Karpas-422 (cell line): ENCODE data around the gene STC2. TPM values are rescaled to one million over a fixed set of nuclear protein-coding genes. Genes with fewer than 3 reads are reported as not detected.

ENCODE experiments used
- DNase-seq: peaks from one replicate; pipeline ENCODE4 v3.0.0-alpha.2; 2015
- H2AFZ ChIP-seq: fragments of 200-600 bp; sonication (generic); 2 replicates; pipeline ENCODE4 v1.6.1; 2014; ENCODE audit warnings: antibody characterized with exemption, low read length, mixed read lengths
- H3K27ac ChIP-seq: fragments of 200-600 bp; sonication (generic); 2 replicates; pipeline ENCODE4 v1.5.1; 2014; ENCODE audit warnings: mild to moderate bottlenecking, low read length, moderate library complexity
- H3K27me3 ChIP-seq: fragments of 200-600 bp; sonication (generic); 2 replicates; pipeline ENCODE4 v1.6.1; 2014; ENCODE audit warnings: low read length, mixed read lengths
- H3K36me3 ChIP-seq: fragments of 200-600 bp; sonication (generic); 2 replicates; pipeline ENCODE4 v1.6.1; 2014; ENCODE audit warnings: low read length, mixed read lengths; ENCODE audit not compliant: insufficient read depth
- H3K4me1 ChIP-seq: fragments of 200-600 bp; sonication (generic); 2 replicates; pipeline ENCODE4 v1.6.1; 2014; ENCODE audit warnings: mild to moderate bottlenecking, low read length, mixed read lengths
- H3K4me2 ChIP-seq: fragments of 200-600 bp; sonication (generic); 2 replicates; pipeline ENCODE4 v1.6.1; 2014; ENCODE audit warnings: low read length, low read depth, mild to moderate bottlenecking; ENCODE audit not compliant: poor library complexity, severe bottlenecking
- H3K4me3 ChIP-seq: fragments of 200-600 bp; sonication (generic); 2 replicates; pipeline ENCODE4 v1.5.1; 2014; ENCODE audit warnings: mild to moderate bottlenecking, antibody characterized with exemption, low read length, mixed read lengths
- H3K79me2 ChIP-seq: fragments of 200-600 bp; sonication (generic); 2 replicates; pipeline ENCODE4 v1.6.1; 2014; ENCODE audit warnings: mild to moderate bottlenecking, low read length, mixed read lengths
- H3K9ac ChIP-seq: fragments of 200-600 bp; sonication (generic); 2 replicates; pipeline ENCODE4 v1.6.0; 2014; ENCODE audit warnings: low read length
- H3K9me2 ChIP-seq: fragments of 200-600 bp; sonication (generic), shearing (Covaris generic); replicated peaks from 2 replicates; pipeline ENCODE4 v1.6.0; 2014; ENCODE audit warnings: mild to moderate bottlenecking, low read length, moderate library complexity; ENCODE audit not compliant: insufficient read depth
- H3K9me3 ChIP-seq: fragments of 300-700, 200-600 bp; sonication (generic); 2 replicates; pipeline ENCODE4 v1.6.1; 2014; ENCODE audit warnings: low read length, mixed read lengths
- H4K20me1 ChIP-seq: fragments of 200-600 bp; sonication (generic); 2 replicates; pipeline ENCODE4 v1.6.1; 2014; ENCODE audit warnings: mild to moderate bottlenecking, antibody characterized with exemption, low read length, low read depth; ENCODE audit not compliant: insufficient read depth
- total RNA-seq: library from RNA; depleted of rRNA; stranded (reverse); fragments of >200 nt; shearing (Covaris generic); gene quantifications from 2 replicates; pipeline ENCODE4 v1.2.3, GENCODE V29; 2014; ENCODE audit warnings: low replicate concordance

Gene STC2
- total RNA-seq, 1 experiment from 2014 or later = not detected

- Histone ChIP-seq H3K79me2 (no peaks in the 10 kb centered on the region), H3K4me2 (no peak overlapping the region), H3K9ac (no peak overlapping the region), H4K20me1 (no peaks in the 10 kb centered on the region), H3K4me3 (no peak overlapping the region), H3K9me3 (no peaks in the 10 kb centered on the region), H3K4me1 (no peaks in the 10 kb centered on the region), H2AFZ (no peak overlapping the region), H3K27me3 (no peaks in the 10 kb centered on the region), H3K36me3 (no peaks in the 10 kb centered on the region), H3K27ac (no peak overlapping the region), H3K9me2 (no peaks in the 10 kb centered on the region)
- DNase-seq = no peak
These were observed 3.9 kb downstream of the STC2 start for GRCh38 chr5:173324115-173325001.

- Histone ChIP-seq H3K36me3 (no peaks in the 10 kb centered on the region), H3K27me3 (no peaks in the 10 kb centered on the region), H4K20me1 (no peaks in the 10 kb centered on the region), H3K4me3 (no peak overlapping the region), H2AFZ (no peak overlapping the region), H3K27ac (no peak overlapping the region), H3K9me2 (no peaks in the 10 kb centered on the region), H3K9me3 (no peaks in the 10 kb centered on the region), H3K4me2 (no peak overlapping the region), H3K9ac (no peak overlapping the region), H3K79me2 (no peaks in the 10 kb centered on the region), H3K4me1 (no peaks in the 10 kb centered on the region)
- no peak for DNase-seq
These were observed 4.5 kb downstream of the STC2 start for GRCh38 chr5:173323799-173324114.

- no peaks in the 10 kb centered on the region for H3K79me2 ChIP-seq
- H4K20me1 ChIP-seq = no peaks in the 10 kb centered on the region
- H3K27ac ChIP-seq = no peak overlapping the region
- no peaks in the 10 kb centered on the region for H3K4me1 ChIP-seq
- H3K4me2 ChIP-seq = no peak overlapping the region
- no peaks in the 10 kb centered on the region for H3K36me3 ChIP-seq
- no peak overlapping the region for H3K9ac ChIP-seq
- no peaks in the 10 kb centered on the region for H3K9me2 ChIP-seq
- H3K27me3 ChIP-seq = no peaks in the 10 kb centered on the region
- H3K9me3 ChIP-seq = no peaks in the 10 kb centered on the region
- no peak overlapping the region for H3K4me3 ChIP-seq
- H2AFZ ChIP-seq = no peak overlapping the region
- DNase-seq = no peak
These were observed 5.0 kb downstream of the STC2 start for GRCh38 chr5:173323106-173323798.

GRCh38 chr5:173321886-173322285, 6.3 kb downstream of the STC2 start:
- Histone ChIP-seq H3K79me2 (no peaks in the 10 kb centered on the region), H3K36me3 (no peaks in the 10 kb centered on the region), H4K20me1 (no peaks in the 10 kb centered on the region), H3K27ac (no peak overlapping the region), H3K4me1 (no peaks in the 10 kb centered on the region), H3K9me3 (no peaks in the 10 kb centered on the region), H3K9me2 (no peaks in the 10 kb centered on the region), H3K4me2 (no peak overlapping the region), H3K4me3 (no peak overlapping the region), H2AFZ (no peak overlapping the region), H3K9ac (no peak overlapping the region), H3K27me3 (no peaks in the 10 kb centered on the region)
- DNase-seq = no peak

- no peaks in the 10 kb centered on the region for H3K9me2 ChIP-seq
- no peak overlapping the region for H2AFZ ChIP-seq
- H3K27ac ChIP-seq = no peak overlapping the region
- no peak for DNase-seq
- no peaks in the 10 kb centered on the region for H4K20me1 ChIP-seq
- no peaks in the 10 kb centered on the region for H3K27me3 ChIP-seq
- H3K9me3 ChIP-seq = no peaks in the 10 kb centered on the region
- no peak overlapping the region for H3K9ac ChIP-seq
- H3K4me3 ChIP-seq = no peak overlapping the region
- no peaks in the 10 kb centered on the region for H3K36me3 ChIP-seq
- no peaks in the 10 kb centered on the region for H3K79me2 ChIP-seq
- no peak overlapping the region for H3K4me2 ChIP-seq
- H3K4me1 ChIP-seq = no peaks in the 10 kb centered on the region
These were observed 8.0 kb downstream of the STC2 start for GRCh38 chr5:173320259-173320658.

- Histone ChIP-seq H3K4me1 (no peaks in the 10 kb centered on the region), H3K36me3 (no peaks in the 10 kb centered on the region), H2AFZ (no peak overlapping the region), H3K4me3 (no peak overlapping the region), H3K9ac (no peak overlapping the region), H3K9me3 (no peaks in the 10 kb centered on the region), H3K27ac (no peak overlapping the region), H4K20me1 (no peaks in the 10 kb centered on the region), H3K79me2 (no peaks in the 10 kb centered on the region), H3K27me3 (no peaks in the 10 kb centered on the region), H3K9me2 (no peaks in the 10 kb centered on the region), H3K4me2 (no peak overlapping the region)
- no peak for DNase-seq
These were observed 8.6 kb downstream of the STC2 start for GRCh38 chr5:173319646-173320045.

GRCh38 chr5:173318881-173319620, 9.2 kb downstream of the STC2 start:
- Histone ChIP-seq H4K20me1 (no peaks in the 10 kb centered on the region), H3K27ac (no peak overlapping the region), H3K27me3 (no peaks in the 10 kb centered on the region)

GRCh38 chr5:173318330-173318729, 9.9 kb downstream of the STC2 start:
- Histone ChIP-seq H3K9me2 (no peaks in the 10 kb centered on the region), H3K4me3 (no peak overlapping the region), H3K9ac (no peak overlapping the region), H3K79me2 (no peaks in the 10 kb centered on the region), H3K27me3 (no peaks in the 10 kb centered on the region), H3K36me3 (no peaks in the 10 kb centered on the region), H3K9me3 (no peaks in the 10 kb centered on the region), H3K4me1 (no peaks in the 10 kb centered on the region), H3K27ac (no peak overlapping the region), H3K4me2 (no peak overlapping the region), H2AFZ (no peak overlapping the region), H4K20me1 (no peaks in the 10 kb centered on the region)
- DNase-seq = no peak

More at GRCh38 chr5:173318881-173319620, 9.2 kb downstream of the STC2 start:
- Histone ChIP-seq H3K79me2 (no peaks in the 10 kb centered on the region), H3K36me3 (no peaks in the 10 kb centered on the region), H3K9me3 (no peaks in the 10 kb centered on the region), H3K4me3 (no peak overlapping the region), H3K4me1 (no peaks in the 10 kb centered on the region), H3K9me2 (no peaks in the 10 kb centered on the region), H3K9ac (no peak overlapping the region), H3K4me2 (no peak overlapping the region), H2AFZ (no peak overlapping the region)
- DNase-seq = no peak
